IMR-90 (cell line): ENCODE measurements around the gene LYSMD2. TPM values are rescaled to one million over a fixed set of nuclear protein-coding genes. Genes with fewer than 3 reads are reported as not detected.

Source experiments
- ATAC-seq: fragments of 200-7000 bp; cut with Tn5 transposase; 2 replicates; pipeline ENCODE4 v1.9.1; 2020; ENCODE audit warnings: low read depth, mild to moderate bottlenecking, moderate library complexity
- BruUV-seq: library from RNA; stranded (reverse); fragments of 400-500 nt; replicated peaks from 2 replicates; lab custom pipeline; 2021; lab: Mats Ljungman, UMichigan
- CTCF ChIA-PET: fragments of 300-600 bp; formaldehyde crosslinking; extraction: SDS; loops from one replicate; lab custom pipeline; 2021; ENCODE audit warnings: antibody characterized with exemption; lab: Yijun Ruan, JAX
- POLR2A ChIA-PET: fragments of 300-600 bp; sonication (Branson Sonifier 250); formaldehyde crosslinking; loops from one replicate; lab custom pipeline; 2022; ENCODE audit warnings: antibody characterized with exemption; ENCODE audit not compliant: unreplicated experiment; lab: Charles Lee
- DNase-seq: peaks from one replicate; pipeline ENCODE4 v3.0.0; 2013
- H2AFZ ChIP-seq: replicated peaks from 2 replicates; pipeline ENCODE3; 2013; ENCODE audit warnings: low read length, mild to moderate bottlenecking; ENCODE audit not compliant: poor library complexity
- H2AK5ac ChIP-seq: 2 replicates; pipeline ENCODE4 v1.6.1; 2013; ENCODE audit warnings: low read depth, low read length, inconsistent platforms
- H2AK9ac ChIP-seq: replicated peaks from 2 replicates; pipeline ENCODE3; 2013; ENCODE audit warnings: mild to moderate bottlenecking, low read depth, low read length, moderate library complexity; ENCODE audit not compliant: poor library complexity
- H2BK120ac ChIP-seq: 2 replicates; pipeline ENCODE4 v1.6.1; 2013; ENCODE audit warnings: low read depth, low read length, inconsistent platforms
- H2BK15ac ChIP-seq: 3 replicates; pipeline ENCODE4 v1.6.1; 2013; ENCODE audit warnings: low read depth, low read length, inconsistent platforms
- H2BK20ac ChIP-seq: 2 replicates; pipeline ENCODE4 v1.6.1; 2013; ENCODE audit warnings: low read depth, mild to moderate bottlenecking, inconsistent platforms, low read length, moderate library complexity
- H2BK5ac ChIP-seq: 2 replicates; pipeline ENCODE4 v1.6.1; 2013; ENCODE audit warnings: mild to moderate bottlenecking, low read depth, low read length, inconsistent platforms; ENCODE audit not compliant: poor library complexity, severe bottlenecking
- H3K14ac ChIP-seq: replicated peaks from 2 replicates; pipeline ENCODE4 v1.6.1; 2013; ENCODE audit warnings: low read depth, low read length, inconsistent platforms
- H3K18ac ChIP-seq: 2 replicates; pipeline ENCODE4 v1.6.1; 2013; ENCODE audit warnings: low read depth, low read length, control low read depth
- H3K23ac ChIP-seq: 2 replicates; pipeline ENCODE4 v1.6.1; 2013; ENCODE audit warnings: low read depth, low read length, inconsistent platforms
- H3K27ac ChIP-seq: 2 replicates; pipeline ENCODE4 v1.5.1; 2013; ENCODE audit warnings: mild to moderate bottlenecking, control low read depth, low read length; ENCODE audit not compliant: insufficient read depth
- H3K27me3 ChIP-seq: 2 replicates; pipeline ENCODE4 v1.6.1; 2013; ENCODE audit warnings: low read length; ENCODE audit not compliant: control insufficient read depth, insufficient read depth
- H3K36me3 ChIP-seq: 2 replicates; pipeline ENCODE4 v1.6.1; 2013; ENCODE audit warnings: low read length, mixed read lengths; ENCODE audit not compliant: control insufficient read depth, insufficient read depth
- H3K4ac ChIP-seq: 2 replicates; pipeline ENCODE4 v1.6.1; 2013; ENCODE audit warnings: low read depth, low read length, inconsistent platforms
- H3K4me1 ChIP-seq: 2 replicates; pipeline ENCODE4 v1.6.1; 2013; ENCODE audit warnings: low read length, mixed read lengths; ENCODE audit not compliant: control insufficient read depth, insufficient read depth
- H3K4me2 ChIP-seq: 2 replicates; pipeline ENCODE4 v1.6.1; 2013; ENCODE audit warnings: low read depth, mild to moderate bottlenecking, control low read depth, low read length, moderate library complexity
- H3K4me3 ChIP-seq: 2 replicates; pipeline ENCODE4 v1.5.1; 2013; ENCODE audit warnings: low read depth, mild to moderate bottlenecking, control low read depth, low read length, moderate library complexity; ENCODE audit not compliant: insufficient read depth
- H3K56ac ChIP-seq: 2 replicates; pipeline ENCODE4 v1.6.1; 2013; ENCODE audit warnings: low read length, inconsistent platforms; ENCODE audit not compliant: insufficient read depth; ENCODE audit errors: extremely low read depth
- H3K79me1 ChIP-seq, 2 experiments: 2 replicates each; pipeline ENCODE4 v1.6.1; 2013; ENCODE audit warnings: low read length in 2 of 2, inconsistent platforms in 1 of 2, low read depth in 1 of 2
- H3K9ac ChIP-seq: 2 replicates; pipeline ENCODE4 v1.6.1; 2013; ENCODE audit warnings: low read depth, low read length, control low read depth
- H3K9me1 ChIP-seq: 2 replicates; pipeline ENCODE4 v1.6.1; 2013; ENCODE audit warnings: low read length, inconsistent platforms; ENCODE audit not compliant: insufficient read depth
- H3K9me3 ChIP-seq: 2 replicates; pipeline ENCODE4 v1.6.1; 2013; ENCODE audit warnings: low read length; ENCODE audit not compliant: control insufficient read depth, insufficient read depth
- H4K20me1 ChIP-seq: 2 replicates; pipeline ENCODE4 v1.6.1; 2013; ENCODE audit warnings: low read length, inconsistent platforms; ENCODE audit not compliant: insufficient read depth
- H4K5ac ChIP-seq: 2 replicates; pipeline ENCODE4 v1.6.1; 2013; ENCODE audit warnings: mild to moderate bottlenecking, low read depth, low read length, control low read depth
- H4K8ac ChIP-seq, 2 experiments: 2 replicates each; pipeline ENCODE4 v1.6.1; 2013; ENCODE audit warnings: low read depth in 2 of 2, low read length in 2 of 2, control low read depth in 1 of 2, inconsistent platforms in 1 of 2
- H4K91ac ChIP-seq: 2 replicates; pipeline ENCODE4 v1.6.1; 2013; ENCODE audit warnings: low read depth, low read length, inconsistent platforms; ENCODE audit not compliant: insufficient read depth
- CEBPB ChIP-seq: IDR thresholded peaks from 2 replicates; pipeline ENCODE4 v1.6.1; 2012; ENCODE audit warnings: low read depth, low read length, improper control_type of control experiment
- MAFK ChIP-seq: IDR thresholded peaks from 2 replicates; pipeline ENCODE4 v1.6.1; 2012; ENCODE audit warnings: low read depth, low read length, improper control_type of control experiment
- NFE2L2 ChIP-seq: fragments of 150-350 bp; IDR thresholded peaks from 2 replicates; pipeline ENCODE4 v1.6.1; 2016; ENCODE audit warnings: low read depth, mild to moderate bottlenecking, low read length
- RCOR1 ChIP-seq: IDR thresholded peaks from 2 replicates; pipeline ENCODE4 v1.6.1; 2012; ENCODE audit warnings: mild to moderate bottlenecking, low read length, improper control_type of control experiment; ENCODE audit not compliant: insufficient replicate concordance
- WGBS, 2 experiments: methylation state at CpG; one replicate each; pipeline versions ENCODE4 v1.1.5 to v1.1.7; 2013; ENCODE audit warnings: missing lambda C conversion rate in 2 of 2; ENCODE audit not compliant: insufficient read length in 1 of 2; ENCODE audit errors: extremely low coverage in 2 of 2; 5-methylcytosine and 5-hydroxymethylcytosine counted together
- dilution Hi-C: fragments of 300-500 bp; cut with HindIII; formaldehyde crosslinking; loops from one replicate; pipeline ENCODE4 v1.14.3; 2018; ENCODE audit warnings: low sequenced_read_pairs; ENCODE audit not compliant: unreplicated experiment
- in situ Hi-C: fragments of 300-500 bp; cut with MboI; formaldehyde crosslinking; loops from 3 replicates; pipeline ENCODE4 v1.14.3; 2019; ENCODE audit warnings: low sequenced_read_pairs, inconsistent platforms, mixed read lengths
- intact Hi-C: fragments of 100-400 bp; cut with micrococcal nuclease; formaldehyde crosslinking; loops from 2 replicates; pipeline ENCODE4 v1.10.0; 2022
- polyA plus RNA-seq, 3 experiments: library from polyadenylated mRNA; depleted of rRNA; stranded (reverse); fragments of >200 nt; gene quantifications; 2 replicates each; pipeline ENCODE4 v1.2.3, GENCODE V29; 2012; ENCODE audit warnings: low replicate concordance in 1 of 3
- total RNA-seq: library from RNA; depleted of rRNA; stranded (reverse); fragments of >200 nt; gene quantifications from 2 replicates; pipeline ENCODE4 v1.2.3, GENCODE V29; 2012

Gene LYSMD2
- total and polyA plus RNA-seq, 2 of the 4 experiments (the other 2 are of a cell fraction): 5.9 to 6.0 TPM

- no peak overlapping the region for H3K4ac ChIP-seq
- no TSS peak for BruUV-seq
- no peaks in the 10 kb centered on the region for H3K36me3 ChIP-seq
- H3K14ac ChIP-seq: no peak overlapping the region
- no peak overlapping the region for H3K4me2 ChIP-seq
- no peak overlapping the region for H2BK20ac ChIP-seq
- H4K5ac ChIP-seq: no peak overlapping the region
- H2AK9ac ChIP-seq: no peak overlapping the region
- no peak overlapping the region for H4K8ac ChIP-seq
- intact Hi-C loops: no loop called here
- ATAC-seq (no peak), DNase-seq (no peak)
- no peaks in the 10 kb centered on the region for H3K9me3 ChIP-seq
- CTCF ChIA-PET: no interaction called here
- H3K27me3 ChIP-seq: peaks cover 2% of the 10 kb centered on the region; the same call in 1 of the 2 replicates
- H2BK5ac ChIP-seq: no peak overlapping the region
- H3K79me1 ChIP-seq: no peaks in the 10 kb centered on the region
- no peak overlapping the region for H3K9ac ChIP-seq
- no peak overlapping the region for H4K91ac ChIP-seq
- in situ Hi-C loops: no loop called here
- WGBS, 2 experiments: no CpG with 5 or more reads among the region's 5 CpGs
- POLR2A ChIA-PET: no interaction called here
- dilution Hi-C loops: no loop called here
- no peak overlapping the region for H2AFZ ChIP-seq
- H3K23ac ChIP-seq: no peak overlapping the region
- no peaks in the 10 kb centered on the region for H4K20me1 ChIP-seq
- no peak for TF ChIP-seq NFE2L2
- no peak for TF ChIP-seq RCOR1
- TF ChIP-seq MAFK: no peak
- no peak for TF ChIP-seq CEBPB
- no peak overlapping the region for H2BK120ac ChIP-seq
- no peaks in the 10 kb centered on the region for H3K4me1 ChIP-seq
- H2AK5ac ChIP-seq: no peak overlapping the region
- no peak overlapping the region for H3K56ac ChIP-seq
- H3K4me3 ChIP-seq: no peak overlapping the region
- no peak overlapping the region for H3K27ac ChIP-seq
- H2BK15ac ChIP-seq: no peak overlapping the region
- H3K9me1 ChIP-seq: peaks cover 3% of the 10 kb centered on the region; the same call in 1 of the 2 replicates
- no peak overlapping the region for H3K18ac ChIP-seq
These were observed 28.4 kb downstream of the LYSMD2 start for GRCh38 chr15:51709031-51709430.
